Stimulated activated CD4-positive, alpha-beta T cell treated with anti-CD3 and anti-CD28 coated beads, Interleukin-12 subunit alpha, Interleukin-12 subunit beta, amount 100 ng/mL, for 48 hours (primary cell): ENCODE data around the gene ACTR1B.
"Not testable (repeated sequence)": the region's sequence is repeated elsewhere in the genome, so short reads cannot be mapped to it uniquely, and the experiment has no call there.

Experiments
- DNase-seq, 3 donors: peaks; one replicate each; pipeline ENCODE4 v3.0.0-alpha.2; 2020; ENCODE audit warnings: low read depth in 2 of 3, low spot score in 1 of 3

The ACTR1B gene

GRCh38 chr2:97691166-97691565 is 27.3 kb upstream of the ACTR1B start:
- no peak for DNase-seq

- DNase-seq = no peak
Measured at GRCh38 chr2:97688062-97688827, 24.4 kb upstream of the ACTR1B start.

- DNase-seq = not testable (repeated sequence)
Measured at GRCh38 chr2:97687235-97687634, 23.4 kb upstream of the ACTR1B start.

GRCh38 chr2:97678298-97678697 is 14.5 kb upstream of the ACTR1B start:
- DNase-seq = no peak

GRCh38 chr2:97677480-97677879 is 13.6 kb upstream of the ACTR1B start:
- no peak for DNase-seq

GRCh38 chr2:97676620-97677019 is 12.8 kb upstream of the ACTR1B start:
- DNase-seq = no peak

- DNase-seq = no peak
Measured at GRCh38 chr2:97675430-97676113, 11.7 kb upstream of the ACTR1B start.

GRCh38 chr2:97673915-97674283 is 10.1 kb upstream of the ACTR1B start:
- peak; percentile 13 to 34 (median 24) for DNase-seq

- DNase-seq = peak in 1 of 3 donors; percentile 13
Measured at GRCh38 chr2:97673182-97673914, 9.5 kb upstream of the ACTR1B start.

GRCh38 chr2:97672606-97673140 is 8.8 kb upstream of the ACTR1B start:
- DNase-seq = not testable (repeated sequence)

- DNase-seq = no peak
Measured at GRCh38 chr2:97671526-97671925, 7.7 kb upstream of the ACTR1B start.

GRCh38 chr2:97670471-97670870 is 6.6 kb upstream of the ACTR1B start:
- no peak for DNase-seq

GRCh38 chr2:97669448-97669847 is 5.6 kb upstream of the ACTR1B start, which contains the start of gene C2orf92:
TSS of gene C2orf92 (plus strand) at chr2:97669713. CDS start at chr2:97669789, 76 bp downstream.
- no peak for DNase-seq

GRCh38 chr2:97664636-97664970 is 759 bp upstream of the ACTR1B start:
- DNase-seq = peak in 1 of 3 donors; percentile 16

GRCh38 chr2:97663626-97663961 is 250 bp downstream of the ACTR1B start:
- DNase-seq = no peak

GRCh38 chr2:97662895-97663625 is 784 bp downstream of the ACTR1B start:
- DNase-seq = peak; percentile 81 to 87 (median 82)

- DNase-seq = no peak
Measured at GRCh38 chr2:97662386-97662894, 1.4 kb downstream of the ACTR1B start.

GRCh38 chr2:97661927-97662326 is 1.9 kb downstream of the ACTR1B start:
- DNase-seq = no peak

GRCh38 chr2:97660775-97661389 is 3.0 kb downstream of the ACTR1B start:
- no peak for DNase-seq

GRCh38 chr2:97660044-97660774 is 3.6 kb downstream of the ACTR1B start:
- no peak for DNase-seq
